ENCODE measurements around the gene GVQW3. TPM values are rescaled to one million over a fixed set of nuclear protein-coding genes. Genes with fewer than 3 reads are reported as not detected.

GVQW3 gene
- total RNA-seq, 1 donor, result 2.9 TPM

DNA sequence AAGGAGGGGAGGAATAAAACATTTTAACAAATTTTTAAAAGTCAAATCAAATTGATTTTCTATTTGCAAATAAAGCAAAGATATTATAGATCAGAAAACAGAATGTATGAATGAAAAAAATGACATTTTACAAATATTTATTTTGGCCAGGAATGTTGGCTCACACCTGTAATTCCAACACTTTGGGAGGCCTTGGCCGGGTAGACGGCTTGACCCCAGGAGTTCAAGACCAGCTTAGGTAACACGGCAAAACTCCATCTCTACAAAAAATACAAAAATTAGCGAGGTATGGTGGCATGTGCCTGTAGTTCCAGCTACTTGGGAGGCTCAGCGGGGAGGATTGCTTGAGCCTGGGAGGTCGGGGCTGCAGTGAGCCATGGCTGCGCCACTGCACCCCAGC lies 18.4 kb upstream of the GVQW3 start:
- H3K4me3 ChIP-seq (ENCODE audit: insufficient read depth, low read length), result no peak overlapping the region
- H3K79me2 ChIP-seq (ENCODE audit: insufficient read depth, low read length), result peaks cover 43% of the 10 kb centered on the region
- peaks cover 8% of the 10 kb centered on the region for H4K20me1 ChIP-seq (ENCODE audit: insufficient read depth, low read length)
- peaks cover 3% of the 10 kb centered on the region for H3K36me3 ChIP-seq (ENCODE audit: insufficient read depth, low read length)
- no peaks in the 10 kb centered on the region for H3K27me3 ChIP-seq (ENCODE audit: insufficient read depth, low read length)
- no peak overlapping the region for H3K27ac ChIP-seq (ENCODE audit: low read depth, low read length)
- no peak overlapping the region for H3K4me2 ChIP-seq (ENCODE audit: insufficient read depth, low read length)
- no peaks in the 10 kb centered on the region for H3K9me3 ChIP-seq (ENCODE audit: low read depth, low read length)
- DNase-seq (ENCODE audit: insufficient read length, low spot score, missing footprints), result no peak
- no peak for TF ChIP-seq CTCF (IDR thresholded peaks at IDR 0.05; ENCODE audit: extremely low read depth, low read depth, low read length)
- H3K4me1 ChIP-seq (ENCODE audit: insufficient read depth, low read length), result no peaks in the 10 kb centered on the region
- H2AFZ ChIP-seq (ENCODE audit: low read length), result no peak overlapping the region

DNA sequence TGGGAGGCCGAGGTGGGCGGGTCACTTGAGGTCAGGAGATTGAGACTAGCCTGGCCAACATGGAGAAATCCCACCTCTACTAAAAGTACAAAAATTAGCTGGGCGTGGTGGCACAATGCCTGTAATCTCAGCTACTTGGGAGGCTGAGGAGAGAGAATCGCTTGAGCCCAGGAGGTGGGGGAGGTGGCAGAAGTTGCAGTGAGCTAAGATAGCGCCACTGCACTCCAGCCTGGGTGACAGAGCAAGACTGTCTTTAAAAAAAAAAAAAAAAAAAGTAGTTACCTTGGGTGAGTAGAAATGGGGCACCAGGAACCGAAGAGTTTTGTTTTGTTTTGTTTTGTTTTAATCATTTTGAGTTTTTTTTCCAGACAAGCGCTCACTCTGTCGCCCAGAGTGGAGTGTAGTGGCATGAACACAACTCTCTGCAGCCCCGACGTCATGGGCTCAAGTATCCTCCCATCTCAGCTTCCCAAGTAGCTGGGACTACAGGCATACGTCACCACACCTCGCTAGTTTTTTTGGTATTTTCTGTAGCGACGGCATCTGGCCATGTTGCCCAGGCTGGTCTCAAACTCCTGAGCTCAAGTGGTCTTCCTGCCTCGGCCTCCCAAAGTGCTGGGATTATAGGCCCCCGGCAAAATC lies 16.0 kb upstream of the GVQW3 start:
- H3K79me2 ChIP-seq (ENCODE audit: insufficient read depth, low read length), result peaks cover 67% of the 10 kb centered on the region
- peaks cover 13% of the 10 kb centered on the region for H4K20me1 ChIP-seq (ENCODE audit: insufficient read depth, low read length)
- TF ChIP-seq CTCF (IDR thresholded peaks at IDR 0.05; ENCODE audit: extremely low read depth, low read depth, low read length), result no peak

GRCh38 chr11:76368490-76368889 lies 12.6 kb upstream of the GVQW3 start:
- H3K4me2 ChIP-seq (ENCODE audit: insufficient read depth, low read length), result no peak overlapping the region
- no peaks in the 10 kb centered on the region for H3K27me3 ChIP-seq (ENCODE audit: insufficient read depth, low read length)
- no peak overlapping the region for H3K4me3 ChIP-seq (ENCODE audit: insufficient read depth, low read length)
- H3K4me1 ChIP-seq (ENCODE audit: insufficient read depth, low read length), result peaks cover 9% of the 10 kb centered on the region
- H3K36me3 ChIP-seq (ENCODE audit: insufficient read depth, low read length), result no peaks in the 10 kb centered on the region
- no peak for DNase-seq (ENCODE audit: insufficient read length, low spot score, missing footprints)
- peaks cover 16% of the 10 kb centered on the region for H4K20me1 ChIP-seq (ENCODE audit: insufficient read depth, low read length)
- H3K79me2 ChIP-seq (ENCODE audit: insufficient read depth, low read length), result peaks cover 89% of the 10 kb centered on the region
- no peaks in the 10 kb centered on the region for H3K9me3 ChIP-seq (ENCODE audit: low read depth, low read length)
- no peak overlapping the region for H3K27ac ChIP-seq (ENCODE audit: low read depth, low read length)
- no peak for TF ChIP-seq CTCF (IDR thresholded peaks at IDR 0.05; ENCODE audit: extremely low read depth, low read depth, low read length)
- no peak overlapping the region for H2AFZ ChIP-seq (ENCODE audit: low read length)

More for the DNA sequence above, 16.0 kb upstream of the GVQW3 start:
- Histone ChIP-seq H3K27me3 (ENCODE audit: insufficient read depth, low read length) (no peaks in the 10 kb centered on the region), H3K4me1 (ENCODE audit: insufficient read depth, low read length) (no peaks in the 10 kb centered on the region), H3K36me3 (ENCODE audit: insufficient read depth, low read length) (no peaks in the 10 kb centered on the region), H3K27ac (ENCODE audit: low read depth, low read length) (no peak overlapping the region), H2AFZ (ENCODE audit: low read length) (no peak overlapping the region), H3K4me2 (ENCODE audit: insufficient read depth, low read length) (no peak overlapping the region), H3K9me3 (ENCODE audit: low read depth, low read length) (no peaks in the 10 kb centered on the region), H3K4me3 (ENCODE audit: insufficient read depth, low read length) (no peak overlapping the region)
- DNase-seq (ENCODE audit: insufficient read length, low spot score, missing footprints), result no peak

DNA sequence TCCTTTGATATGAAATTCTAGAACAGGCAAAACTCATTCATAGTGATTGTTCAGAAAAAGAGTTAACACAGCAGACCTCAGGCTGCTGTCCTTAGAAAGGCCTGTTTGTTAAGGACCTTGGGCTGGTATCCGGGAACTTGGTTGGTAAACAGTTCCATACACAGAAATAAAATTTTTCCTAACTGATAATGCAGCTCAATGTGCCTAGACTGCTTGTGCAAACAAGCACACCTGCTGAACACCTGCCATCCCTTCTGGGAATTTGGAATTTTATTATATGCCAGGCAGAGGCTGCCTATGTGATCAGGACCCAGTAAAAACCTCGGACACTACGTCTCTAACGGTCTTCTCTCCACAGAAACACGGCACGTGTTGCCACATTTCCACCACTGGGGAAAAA lies 11.7 kb upstream of the GVQW3 start:
- TF ChIP-seq CTCF (IDR thresholded peaks at IDR 0.05; ENCODE audit: extremely low read depth, low read depth, low read length), result no peak
- no peak overlapping the region for H2AFZ ChIP-seq (ENCODE audit: low read length)
- no peaks in the 10 kb centered on the region for H3K9me3 ChIP-seq (ENCODE audit: low read depth, low read length)
- H4K20me1 ChIP-seq (ENCODE audit: insufficient read depth, low read length), result peaks cover 16% of the 10 kb centered on the region
- no peaks in the 10 kb centered on the region for H3K27me3 ChIP-seq (ENCODE audit: insufficient read depth, low read length)
- no peak overlapping the region for H3K4me2 ChIP-seq (ENCODE audit: insufficient read depth, low read length)
- no peak overlapping the region for H3K4me3 ChIP-seq (ENCODE audit: insufficient read depth, low read length)
- no peaks in the 10 kb centered on the region for H3K36me3 ChIP-seq (ENCODE audit: insufficient read depth, low read length)
- H3K4me1 ChIP-seq (ENCODE audit: insufficient read depth, low read length), result peaks cover 14% of the 10 kb centered on the region
- H3K79me2 ChIP-seq (ENCODE audit: insufficient read depth, low read length), result peaks cover 92% of the 10 kb centered on the region
- no peak for DNase-seq (ENCODE audit: insufficient read length, low spot score, missing footprints)
- H3K27ac ChIP-seq (ENCODE audit: low read depth, low read length), result no peak overlapping the region
